IMR-90 (cell line): ENCODE measurements around the gene CENPP. TPM values are rescaled to one million over a fixed set of nuclear protein-coding genes. Genes with fewer than 3 reads are reported as not detected.
A peak's percentile ranks its signal among the peaks of the same experiment; 100 is the strongest.

ENCODE experiments used
- ATAC-seq: fragments of 200-7000 bp; cut with Tn5 transposase; 2 replicates; pipeline ENCODE4 v1.9.1; 2020; ENCODE audit warnings: low read depth, mild to moderate bottlenecking, moderate library complexity
- BruUV-seq: library from RNA; stranded (reverse); fragments of 400-500 nt; replicated peaks from 2 replicates; lab custom pipeline; 2021; lab: Mats Ljungman, UMichigan
- CTCF ChIA-PET: fragments of 300-600 bp; formaldehyde crosslinking; extraction: SDS; loops from one replicate; lab custom pipeline; 2021; ENCODE audit warnings: antibody characterized with exemption; lab: Yijun Ruan, JAX
- POLR2A ChIA-PET: fragments of 300-600 bp; sonication (Branson Sonifier 250); formaldehyde crosslinking; loops from one replicate; lab custom pipeline; 2022; ENCODE audit warnings: antibody characterized with exemption; ENCODE audit not compliant: unreplicated experiment; lab: Charles Lee
- DNase-seq: peaks from one replicate; pipeline ENCODE4 v3.0.0; 2013
- H2AFZ ChIP-seq: replicated peaks from 2 replicates; pipeline ENCODE3; 2013; ENCODE audit warnings: low read length, mild to moderate bottlenecking; ENCODE audit not compliant: poor library complexity
- H2AK5ac ChIP-seq: 2 replicates; pipeline ENCODE4 v1.6.1; 2013; ENCODE audit warnings: low read depth, low read length, inconsistent platforms
- H2AK9ac ChIP-seq: replicated peaks from 2 replicates; pipeline ENCODE3; 2013; ENCODE audit warnings: mild to moderate bottlenecking, low read depth, low read length, moderate library complexity; ENCODE audit not compliant: poor library complexity
- H2BK120ac ChIP-seq: 2 replicates; pipeline ENCODE4 v1.6.1; 2013; ENCODE audit warnings: low read depth, low read length, inconsistent platforms
- H2BK15ac ChIP-seq: 3 replicates; pipeline ENCODE4 v1.6.1; 2013; ENCODE audit warnings: low read depth, low read length, inconsistent platforms
- H2BK20ac ChIP-seq: 2 replicates; pipeline ENCODE4 v1.6.1; 2013; ENCODE audit warnings: low read depth, mild to moderate bottlenecking, inconsistent platforms, low read length, moderate library complexity
- H2BK5ac ChIP-seq: 2 replicates; pipeline ENCODE4 v1.6.1; 2013; ENCODE audit warnings: mild to moderate bottlenecking, low read depth, low read length, inconsistent platforms; ENCODE audit not compliant: poor library complexity, severe bottlenecking
- H3K14ac ChIP-seq: replicated peaks from 2 replicates; pipeline ENCODE4 v1.6.1; 2013; ENCODE audit warnings: low read depth, low read length, inconsistent platforms
- H3K18ac ChIP-seq: 2 replicates; pipeline ENCODE4 v1.6.1; 2013; ENCODE audit warnings: low read depth, low read length, control low read depth
- H3K23ac ChIP-seq: 2 replicates; pipeline ENCODE4 v1.6.1; 2013; ENCODE audit warnings: low read depth, low read length, inconsistent platforms
- H3K27ac ChIP-seq: 2 replicates; pipeline ENCODE4 v1.5.1; 2013; ENCODE audit warnings: mild to moderate bottlenecking, control low read depth, low read length; ENCODE audit not compliant: insufficient read depth
- H3K27me3 ChIP-seq: 2 replicates; pipeline ENCODE4 v1.6.1; 2013; ENCODE audit warnings: low read length; ENCODE audit not compliant: control insufficient read depth, insufficient read depth
- H3K36me3 ChIP-seq: 2 replicates; pipeline ENCODE4 v1.6.1; 2013; ENCODE audit warnings: low read length, mixed read lengths; ENCODE audit not compliant: control insufficient read depth, insufficient read depth
- H3K4ac ChIP-seq: 2 replicates; pipeline ENCODE4 v1.6.1; 2013; ENCODE audit warnings: low read depth, low read length, inconsistent platforms
- H3K4me1 ChIP-seq: 2 replicates; pipeline ENCODE4 v1.6.1; 2013; ENCODE audit warnings: low read length, mixed read lengths; ENCODE audit not compliant: control insufficient read depth, insufficient read depth
- H3K4me2 ChIP-seq: 2 replicates; pipeline ENCODE4 v1.6.1; 2013; ENCODE audit warnings: low read depth, mild to moderate bottlenecking, control low read depth, low read length, moderate library complexity
- H3K4me3 ChIP-seq: 2 replicates; pipeline ENCODE4 v1.5.1; 2013; ENCODE audit warnings: low read depth, mild to moderate bottlenecking, control low read depth, low read length, moderate library complexity; ENCODE audit not compliant: insufficient read depth
- H3K56ac ChIP-seq: 2 replicates; pipeline ENCODE4 v1.6.1; 2013; ENCODE audit warnings: low read length, inconsistent platforms; ENCODE audit not compliant: insufficient read depth; ENCODE audit errors: extremely low read depth
- H3K79me1 ChIP-seq, 2 experiments: 2 replicates each; pipeline ENCODE4 v1.6.1; 2013; ENCODE audit warnings: low read length in 2 of 2, inconsistent platforms in 1 of 2, low read depth in 1 of 2
- H3K9ac ChIP-seq: 2 replicates; pipeline ENCODE4 v1.6.1; 2013; ENCODE audit warnings: low read depth, low read length, control low read depth
- H3K9me1 ChIP-seq: 2 replicates; pipeline ENCODE4 v1.6.1; 2013; ENCODE audit warnings: low read length, inconsistent platforms; ENCODE audit not compliant: insufficient read depth
- H3K9me3 ChIP-seq: 2 replicates; pipeline ENCODE4 v1.6.1; 2013; ENCODE audit warnings: low read length; ENCODE audit not compliant: control insufficient read depth, insufficient read depth
- H4K20me1 ChIP-seq: 2 replicates; pipeline ENCODE4 v1.6.1; 2013; ENCODE audit warnings: low read length, inconsistent platforms; ENCODE audit not compliant: insufficient read depth
- H4K5ac ChIP-seq: 2 replicates; pipeline ENCODE4 v1.6.1; 2013; ENCODE audit warnings: mild to moderate bottlenecking, low read depth, low read length, control low read depth
- H4K8ac ChIP-seq, 2 experiments: 2 replicates each; pipeline ENCODE4 v1.6.1; 2013; ENCODE audit warnings: low read depth in 2 of 2, low read length in 2 of 2, control low read depth in 1 of 2, inconsistent platforms in 1 of 2
- H4K91ac ChIP-seq: 2 replicates; pipeline ENCODE4 v1.6.1; 2013; ENCODE audit warnings: low read depth, low read length, inconsistent platforms; ENCODE audit not compliant: insufficient read depth
- CTCF ChIP-seq: conservative IDR thresholded peaks from 2 replicates; pipeline ENCODE4 v1.5.1; 2012; ENCODE audit warnings: mild to moderate bottlenecking, low read depth, low read length, improper control_type of control experiment
- ELK1 ChIP-seq: fragments of 150-350 bp; IDR thresholded peaks from 2 replicates; pipeline ENCODE4 v1.6.1; 2016; ENCODE audit warnings: low read depth, mild to moderate bottlenecking, low read length, moderate library complexity, borderline replicate concordance
- MXI1 ChIP-seq: IDR thresholded peaks from 2 replicates; pipeline ENCODE4 v1.6.1; 2012; ENCODE audit warnings: low read depth, mild to moderate bottlenecking, low read length, moderate library complexity, borderline replicate concordance
- POLR2A ChIP-seq: IDR thresholded peaks from 2 replicates; pipeline ENCODE4 v1.6.1; 2012; ENCODE audit warnings: mild to moderate bottlenecking, low read depth, low read length
- SMC3 ChIP-seq: fragments of 150-350 bp; IDR thresholded peaks from 2 replicates; pipeline ENCODE4 v1.6.1; 2016; ENCODE audit warnings: low read depth, mild to moderate bottlenecking, antibody characterized with exemption, low read length, moderate library complexity
- WGBS, 2 experiments: methylation state at CpG; one replicate each; pipeline versions ENCODE4 v1.1.5 to v1.1.7; 2013; ENCODE audit warnings: missing lambda C conversion rate in 2 of 2; ENCODE audit not compliant: insufficient read length in 1 of 2; ENCODE audit errors: extremely low coverage in 2 of 2; 5-methylcytosine and 5-hydroxymethylcytosine counted together
- dilution Hi-C: fragments of 300-500 bp; cut with HindIII; formaldehyde crosslinking; loops from one replicate; pipeline ENCODE4 v1.14.3; 2018; ENCODE audit warnings: low sequenced_read_pairs; ENCODE audit not compliant: unreplicated experiment
- in situ Hi-C: fragments of 300-500 bp; cut with MboI; formaldehyde crosslinking; loops from 3 replicates; pipeline ENCODE4 v1.14.3; 2019; ENCODE audit warnings: low sequenced_read_pairs, inconsistent platforms, mixed read lengths
- intact Hi-C: fragments of 100-400 bp; cut with micrococcal nuclease; formaldehyde crosslinking; loops from 2 replicates; pipeline ENCODE4 v1.10.0; 2022
- polyA plus RNA-seq, 3 experiments: library from polyadenylated mRNA; depleted of rRNA; stranded (reverse); fragments of >200 nt; gene quantifications; 2 replicates each; pipeline ENCODE4 v1.2.3, GENCODE V29; 2012; ENCODE audit warnings: low replicate concordance in 1 of 3
- total RNA-seq: library from RNA; depleted of rRNA; stranded (reverse); fragments of >200 nt; gene quantifications from 2 replicates; pipeline ENCODE4 v1.2.3, GENCODE V29; 2012
- TF ChIP-seq, protein P1 (sequence below): fragments of 150-350 bp; IDR thresholded peaks from 2 replicates; pipeline ENCODE4 v1.6.1; 2017; ENCODE audit warnings: mild to moderate bottlenecking, antibody characterized with exemption, low read length, low read depth

The CENPP gene
- total and polyA plus RNA-seq, 2 of the 4 experiments (the other 2 are of a cell fraction): 1.4 to 2.0 TPM

DNA sequence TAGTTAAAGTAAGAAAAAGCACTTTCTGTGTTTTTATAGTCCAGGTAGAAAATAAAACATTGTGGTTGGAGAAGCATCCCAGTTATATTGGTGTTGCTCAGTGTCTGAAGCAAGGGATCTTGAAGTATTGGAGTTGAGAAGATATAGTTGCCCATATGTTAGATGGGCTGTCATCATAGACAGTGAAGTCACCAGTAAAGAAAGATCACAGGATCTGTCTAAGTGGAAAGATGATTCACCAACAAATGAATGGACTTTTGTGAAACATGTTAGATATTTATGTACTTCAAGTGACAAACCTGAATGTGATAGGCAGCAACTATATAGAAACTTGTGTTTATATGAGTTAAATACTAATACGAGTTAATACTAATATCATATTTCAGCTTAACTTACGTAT is 66.9 kb downstream of the CENPP start:
- intact Hi-C loops (no loop called here), dilution Hi-C loops (no loop called here), in situ Hi-C loops (no loop called here)
- Histone ChIP-seq H3K27me3 (no peaks in the 10 kb centered on the region), H2BK15ac (no peak overlapping the region), H3K27ac (no peak overlapping the region), H2BK20ac (no peak overlapping the region), H4K91ac (no peak overlapping the region), H4K8ac (no peak overlapping the region), H3K9me1 (no peaks in the 10 kb centered on the region), H4K20me1 (no peaks in the 10 kb centered on the region), H3K9me3 (no peaks in the 10 kb centered on the region), H3K4me3 (no peak overlapping the region), H3K36me3 (no peaks in the 10 kb centered on the region), H2AK9ac (no peak overlapping the region), H2BK5ac (no peak overlapping the region), H3K4ac (no peak overlapping the region), H3K4me1 (peaks cover 2% of the 10 kb centered on the region; the same call in 1 of the 2 replicates), H2AFZ (no peak overlapping the region), H2BK120ac (no peak overlapping the region), H3K14ac (no peak overlapping the region), H3K23ac (no peak overlapping the region), H3K4me2 (no peak overlapping the region), H2AK5ac (no peak overlapping the region), H3K9ac (no peak overlapping the region), H3K18ac (no peak overlapping the region), H3K56ac (no peak overlapping the region), H4K5ac (no peak overlapping the region), H3K79me1 (no peaks in the 10 kb centered on the region)
- BruUV-seq: no TSS peak
- DNase-seq (peak; percentile 30), ATAC-seq (no peak)
- WGBS, 2 experiments: no CpG with 5 or more reads among the region's 2 CpGs
- ChIA-PET CTCF (interaction anchor here (1.5 kb wide), 1 partner anchor 13 kb away, joined by 4 read pairs; no protein-coding TSS in a partner anchor), POLR2A (no interaction called here)
- TF ChIP-seq SMC3: no peak
- no peak for TF ChIP-seq ELK1
- TF ChIP-seq MXI1: no peak
- no peak for TF ChIP-seq CTCF
- TF ChIP-seq, protein P1, sequence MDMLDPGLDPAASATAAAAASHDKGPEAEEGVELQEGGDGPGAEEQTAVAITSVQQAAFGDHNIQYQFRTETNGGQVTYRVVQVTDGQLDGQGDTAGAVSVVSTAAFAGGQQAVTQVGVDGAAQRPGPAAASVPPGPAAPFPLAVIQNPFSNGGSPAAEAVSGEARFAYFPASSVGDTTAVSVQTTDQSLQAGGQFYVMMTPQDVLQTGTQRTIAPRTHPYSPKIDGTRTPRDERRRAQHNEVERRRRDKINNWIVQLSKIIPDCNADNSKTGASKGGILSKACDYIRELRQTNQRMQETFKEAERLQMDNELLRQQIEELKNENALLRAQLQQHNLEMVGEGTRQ: no peak
- TF ChIP-seq POLR2A: no peak
